Peyer's patch (tissue), 4 donors: ENCODE measurements around the gene MIEN1. TPM values are rescaled to one million over a fixed set of nuclear protein-coding genes. Genes with fewer than 3 reads are reported as not detected.

ENCODE experiments used
- DNase-seq, 3 donors: peaks; one replicate each; pipeline ENCODE4 v3.0.0-alpha.2; 2017 to 2019
- H3K27ac ChIP-seq, 4 donors: fragments of 200-600 bp; sonication (generic); one replicate each; pipeline ENCODE4 v1.5.1; 2016 to 2019
- H3K27me3 ChIP-seq, 2 donors: fragments of 200-600 bp; sonication (generic); one replicate each; pipeline ENCODE4 v1.5.1; 2019
- H3K36me3 ChIP-seq, 3 donors: fragments of 200-600 bp; sonication (generic); one replicate each; pipeline ENCODE4 v1.5.1; 2016 to 2019
- H3K4me1 ChIP-seq, 4 donors: fragments of 200-600 bp; sonication (generic); one replicate each; pipeline ENCODE4 v1.5.1; 2016 to 2019
- H3K4me3 ChIP-seq, 4 donors: fragments of 200-600 bp; sonication (generic); 1 replicate in 3 of 4; 2 replicates in 1 of 4; pipeline ENCODE4 v1.5.1; 2016 to 2019; ENCODE audit warnings: mild to moderate bottlenecking in 1 of 4
- H3K9me3 ChIP-seq, 4 donors: fragments of 200-600 bp; sonication (generic); one replicate each; pipeline ENCODE4 v1.5.1; 2016 to 2019; ENCODE audit warnings: mild to moderate bottlenecking in 1 of 4
- CTCF ChIP-seq, 6 experiments: fragments of 450-650 bp in 4 of 6; fragments of 200-600 bp in 2 of 6; sonication (generic) in 1 of 6; IDR thresholded peaks; one replicate each; pipeline ENCODE4 v1.5.1; 2017 to 2019; ENCODE audit warnings: antibody characterized with exemption in 6 of 6, mild to moderate bottlenecking in 3 of 6, moderate library complexity in 1 of 6
- POLR2A ChIP-seq, 2 donors: fragments of 450-650 bp; IDR thresholded peaks; one replicate each; pipeline ENCODE4 v1.5.1; 2017; ENCODE audit warnings: antibody characterized with exemption in 2 of 2, mild to moderate bottlenecking in 2 of 2, moderate library complexity in 2 of 2
- total RNA-seq, 4 donors: library from RNA; depleted of rRNA; stranded (reverse); fragments of >200 nt; gene quantifications; one replicate each; pipeline ENCODE4 v1.1.0, GENCODE V29; 2016

The MIEN1 gene
- total RNA-seq, 4 donors from 2014 or later = 44.6 to 74.9 (median 57.9) TPM

- no peaks in the 10 kb centered on the region for H3K27me3 ChIP-seq
- H3K27ac ChIP-seq = peak overlapping the region; percentile 69 to 81 (median 77)
- H3K4me1 ChIP-seq = peaks cover 0 to 19% (median 3%) of the 10 kb centered on the region in 4 donors
- DNase-seq = no peak
- no peak for TF ChIP-seq CTCF (IDR thresholded peaks at IDR 0.05)
- no peak for TF ChIP-seq POLR2A (IDR thresholded peaks at IDR 0.05)
- H3K36me3 ChIP-seq = no peaks in the 10 kb centered on the region
- peak overlapping the region in 1 of 4 donors; percentile 19 for H3K4me3 ChIP-seq
- no peaks in the 10 kb centered on the region for H3K9me3 ChIP-seq
Observed at GRCh38 chr17:39772987-39773934, 42.9 kb upstream of the MIEN1 start.

DNA sequence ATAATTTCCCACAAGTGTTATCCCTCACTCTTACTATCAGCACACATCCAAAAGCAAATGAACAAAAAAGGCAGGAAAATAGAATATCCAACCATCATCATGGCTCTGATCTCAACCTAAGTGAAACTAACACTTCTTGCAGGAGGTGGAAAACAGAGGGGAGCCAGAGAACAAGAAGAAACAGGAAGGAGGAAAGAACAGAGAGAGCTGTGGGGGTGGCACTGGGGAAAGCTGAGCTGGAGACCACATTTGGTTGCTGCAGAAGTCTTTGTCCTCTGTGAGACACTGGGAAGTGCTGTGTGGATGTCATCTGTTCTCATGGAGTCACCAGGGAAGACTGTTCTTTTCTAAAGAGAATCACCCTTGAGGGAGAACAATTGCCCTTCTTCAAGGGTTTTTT is 42.1 kb upstream of the MIEN1 start:
- Histone ChIP-seq H3K9me3 (no peaks in the 10 kb centered on the region), H3K4me1 (peaks cover 0 to 19% (median 5%) of the 10 kb centered on the region in 4 donors), H3K36me3 (no peaks in the 10 kb centered on the region), H3K27me3 (no peaks in the 10 kb centered on the region), H3K27ac (peak overlapping the region; percentile 69 to 81 (median 77)), H3K4me3 (peak overlapping the region in 1 of 4 donors; percentile 19)
- peak in 1 of 3 donors; percentile 51 for DNase-seq
- no peak for TF ChIP-seq POLR2A (IDR thresholded peaks at IDR 0.05)
- TF ChIP-seq CTCF (IDR thresholded peaks at IDR 0.05) = no peak

GRCh38 chr17:39769974-39770587 is 39.7 kb upstream of the MIEN1 start:
- peaks cover 0 to 20% (median 5%) of the 10 kb centered on the region in 4 donors for H3K4me1 ChIP-seq
- DNase-seq = peak in 1 of 3 donors; percentile 32
- TF ChIP-seq CTCF (IDR thresholded peaks at IDR 0.05) (no peak), POLR2A (IDR thresholded peaks at IDR 0.05) (no peak)
- no peaks in the 10 kb centered on the region for H3K9me3 ChIP-seq
- no peaks in the 10 kb centered on the region for H3K27me3 ChIP-seq
- peak overlapping the region in 3 of 4 donors; percentile 32 to 81 (median 57) for H3K27ac ChIP-seq
- H3K4me3 ChIP-seq = peak overlapping the region in 1 of 4 donors; percentile 4
- no peaks in the 10 kb centered on the region for H3K36me3 ChIP-seq

DNA sequence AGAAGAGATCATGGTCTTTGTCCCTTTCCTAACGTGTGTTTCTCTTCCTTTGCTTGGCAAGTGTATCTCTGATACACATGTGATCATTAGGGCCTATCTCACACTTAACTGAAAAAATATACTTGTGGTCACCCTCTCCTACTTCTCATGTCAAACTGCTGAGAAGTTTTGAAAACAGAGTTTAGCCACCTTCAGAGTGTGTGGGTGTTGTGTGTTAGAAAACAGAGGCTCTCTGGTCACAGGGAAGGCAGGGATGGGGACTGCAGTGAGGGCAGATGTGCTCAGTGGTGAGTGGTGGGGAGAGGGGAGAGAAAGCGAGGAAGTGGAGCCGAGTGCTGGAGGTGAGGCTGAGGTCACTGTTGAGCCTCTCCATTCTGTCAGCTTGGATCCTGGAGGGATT is 36.8 kb upstream of the MIEN1 start:
- H3K36me3 ChIP-seq = no peaks in the 10 kb centered on the region
- H3K9me3 ChIP-seq = no peaks in the 10 kb centered on the region
- H3K4me1 ChIP-seq = peaks cover 0 to 12% (median 5%) of the 10 kb centered on the region in 4 donors
- TF ChIP-seq CTCF (IDR thresholded peaks at IDR 0.05) = no peak
- TF ChIP-seq POLR2A (IDR thresholded peaks at IDR 0.05) = no peak
- no peak overlapping the region for H3K4me3 ChIP-seq
- peak overlapping the region in 3 of 4 donors; percentile 15 to 81 (median 25) for H3K27ac ChIP-seq
- peak in 1 of 3 donors; percentile 21 for DNase-seq
- no peaks in the 10 kb centered on the region for H3K27me3 ChIP-seq

GRCh38 chr17:39765766-39766165 is 35.4 kb upstream of the MIEN1 start:
- Histone ChIP-seq H3K9me3 (no peaks in the 10 kb centered on the region), H3K36me3 (no peaks in the 10 kb centered on the region), H3K4me3 (no peak overlapping the region), H3K4me1 (peaks cover 0 to 10% (median 5%) of the 10 kb centered on the region in 4 donors), H3K27me3 (no peaks in the 10 kb centered on the region), H3K27ac (no peak overlapping the region)
- TF ChIP-seq CTCF (IDR thresholded peaks at IDR 0.05) (no peak), POLR2A (IDR thresholded peaks at IDR 0.05) (no peak)
- peak in 1 of 3 donors; percentile 16 for DNase-seq
